DMS153 treated with DMSO at 0.1 percent for 48 hours (cell line): ENCODE results near the gene DNAAF9.
"Not testable (repeated sequence)": the region's sequence is repeated elsewhere in the genome, so short reads cannot be mapped to it uniquely, and the experiment has no call there.

ENCODE experiments used
- DNase-seq: peaks from one replicate; lab custom pipeline; 2025; ENCODE audit not compliant: unreplicated experiment; lab: John Stamatoyannopoulos, UW

Gene DNAAF9

GRCh38 chr20:3407040-3407770 is at the start of gene DNAAF9:
Gene DNAAF9 (minus strand): TSS chr20:3407669. CDS start chr20:3407557, 112 bp downstream.
- peak; percentile 5 for DNase-seq

- DNase-seq = no peak
Observed at GRCh38 chr20:3456648-3457047, 49.2 kb upstream of the DNAAF9 start.

GRCh38 chr20:3454831-3455230 is 47.4 kb upstream of the DNAAF9 start:
- no peak for DNase-seq

- DNase-seq = no peak
Observed at GRCh38 chr20:3452690-3453089, 45.2 kb upstream of the DNAAF9 start.

- DNase-seq = no peak
Observed at GRCh38 chr20:3452136-3452535, 44.7 kb upstream of the DNAAF9 start.

GRCh38 chr20:3449319-3449718 is 41.9 kb upstream of the DNAAF9 start:
- DNase-seq = no peak

GRCh38 chr20:3447321-3447720 is 39.9 kb upstream of the DNAAF9 start:
- no peak for DNase-seq

GRCh38 chr20:3446779-3447178 is 39.3 kb upstream of the DNAAF9 start:
- no peak for DNase-seq

- DNase-seq = no peak
Observed at GRCh38 chr20:3436864-3437574, 29.6 kb upstream of the DNAAF9 start.

- DNase-seq = no peak
Observed at GRCh38 chr20:3434232-3434631, 26.8 kb upstream of the DNAAF9 start.

- DNase-seq = no peak
Observed at GRCh38 chr20:3433744-3434143, 26.3 kb upstream of the DNAAF9 start.

GRCh38 chr20:3432844-3433243 is 25.4 kb upstream of the DNAAF9 start:
- no peak for DNase-seq

- no peak for DNase-seq
Observed at GRCh38 chr20:3431109-3431508, 23.6 kb upstream of the DNAAF9 start.

- no peak for DNase-seq
Observed at GRCh38 chr20:3430376-3431069, 23.1 kb upstream of the DNAAF9 start.

GRCh38 chr20:3426766-3427165 is 19.3 kb upstream of the DNAAF9 start:
- not testable (repeated sequence) for DNase-seq

GRCh38 chr20:3423126-3423525 is 15.7 kb upstream of the DNAAF9 start:
- DNase-seq = no peak

GRCh38 chr20:3421985-3422384 is 14.5 kb upstream of the DNAAF9 start:
- DNase-seq = no peak

GRCh38 chr20:3420211-3420707 is 12.8 kb upstream of the DNAAF9 start:
- peak; percentile 86 for DNase-seq

- not testable (repeated sequence) for DNase-seq
Observed at GRCh38 chr20:3418161-3418560, 10.7 kb upstream of the DNAAF9 start.

GRCh38 chr20:3414122-3414521 is 6.7 kb upstream of the DNAAF9 start:
- DNase-seq = no peak

GRCh38 chr20:3413393-3413889 is 6.0 kb upstream of the DNAAF9 start:
- DNase-seq = no peak
